ENCODE data around the gene SLC6A18. TPM values are rescaled to one million over a fixed set of nuclear protein-coding genes. Genes with fewer than 3 reads are reported as not detected.
A peak's percentile ranks its signal among the peaks of the same experiment; 100 is the strongest.

Gene SLC6A18
- total and polyA plus RNA-seq, 2 experiments from 2014 or later = not detected

- no peaks in the 10 kb centered on the region for H3K36me3 ChIP-seq
- H3K27me3 ChIP-seq = no peaks in the 10 kb centered on the region
These were observed 46.4 kb upstream of the SLC6A18 start for GRCh38 chr5:1178529-1179382.

GRCh38 chr5:1179383-1179715, 45.8 kb upstream of the SLC6A18 start:
- H3K27me3 ChIP-seq = no peaks in the 10 kb centered on the region
- H3K36me3 ChIP-seq = no peaks in the 10 kb centered on the region
- H3K9me3 ChIP-seq (ENCODE audit: low read depth) = no peaks in the 10 kb centered on the region
- no peak for DNase-seq (ENCODE audit: low read depth in 1 of 2, low spot score in 1 of 2)
- TF ChIP-seq CTCF (IDR thresholded peaks at IDR 0.05; ENCODE audit: low read depth, low read length) = no peak
- no peak overlapping the region for H3K4me3 ChIP-seq
- no peak overlapping the region for H3K27ac ChIP-seq
- peaks cover 20% of the 10 kb centered on the region for H3K4me1 ChIP-seq (ENCODE audit: low read depth)

More at GRCh38 chr5:1178529-1179382, 46.4 kb upstream of the SLC6A18 start:
- Histone ChIP-seq H3K4me3 (no peak overlapping the region), H3K27ac (no peak overlapping the region), H3K9me3 (ENCODE audit: low read depth) (no peaks in the 10 kb centered on the region), H3K4me1 (ENCODE audit: low read depth) (peaks cover 16% of the 10 kb centered on the region)
- no peak for TF ChIP-seq CTCF (IDR thresholded peaks at IDR 0.05; ENCODE audit: low read depth, low read length)
- no peak for DNase-seq (ENCODE audit: low read depth in 1 of 2, low spot score in 1 of 2)

- Histone ChIP-seq H3K9me3 (ENCODE audit: low read depth) (no peaks in the 10 kb centered on the region), H3K27ac (no peak overlapping the region), H3K36me3 (no peaks in the 10 kb centered on the region), H3K4me3 (no peak overlapping the region), H3K27me3 (no peaks in the 10 kb centered on the region), H3K4me1 (ENCODE audit: low read depth) (peaks cover 25% of the 10 kb centered on the region)
- DNase-seq (ENCODE audit: low read depth in 1 of 2, low spot score in 1 of 2) = no peak
- TF ChIP-seq CTCF (IDR thresholded peaks at IDR 0.05; ENCODE audit: low read depth, low read length) = no peak
These were observed 45.1 kb upstream of the SLC6A18 start for GRCh38 chr5:1180096-1180495.

- no peak for DNase-seq (ENCODE audit: low read depth in 1 of 2, low spot score in 1 of 2)
- TF ChIP-seq CTCF (IDR thresholded peaks at IDR 0.05; ENCODE audit: low read depth, low read length) = no peak
- Histone ChIP-seq H3K4me3 (no peak overlapping the region), H3K27me3 (no peaks in the 10 kb centered on the region), H3K4me1 (ENCODE audit: low read depth) (peaks cover 33% of the 10 kb centered on the region), H3K36me3 (no peaks in the 10 kb centered on the region), H3K9me3 (ENCODE audit: low read depth) (no peaks in the 10 kb centered on the region), H3K27ac (no peak overlapping the region)
These were observed 44.3 kb upstream of the SLC6A18 start for GRCh38 chr5:1180841-1181271.

- peak overlapping the region; percentile 94 for H3K27ac ChIP-seq
These were observed 43.5 kb upstream of the SLC6A18 start for GRCh38 chr5:1181451-1182359.

More at GRCh38 chr5:1181451-1182359, 43.5 kb upstream of the SLC6A18 start:
- Histone ChIP-seq H3K4me1 (ENCODE audit: low read depth) (peaks cover 41% of the 10 kb centered on the region), H3K36me3 (no peaks in the 10 kb centered on the region), H3K4me3 (no peak overlapping the region), H3K27me3 (no peaks in the 10 kb centered on the region), H3K9me3 (ENCODE audit: low read depth) (no peaks in the 10 kb centered on the region)
- no peak for DNase-seq (ENCODE audit: low read depth in 1 of 2, low spot score in 1 of 2)
- no peak for TF ChIP-seq CTCF (IDR thresholded peaks at IDR 0.05; ENCODE audit: low read depth, low read length)
